ENCODE measurements around the gene ST6GALNAC4. TPM values are rescaled to one million over a fixed set of nuclear protein-coding genes. Genes with fewer than 3 reads are reported as not detected.
"Not testable (repeated sequence)": the region's sequence is repeated elsewhere in the genome, so short reads cannot be mapped to it uniquely, and the experiment has no call there.

The ST6GALNAC4 gene
- total RNA-seq, 5 donors from 2014 or later (not counting 1 experiment from before 2014, with no cell fraction given), result 24.9 to 40.7 (median 35.1) TPM

GRCh38 chr9:127870887-127871286 is 46.0 kb downstream of the ST6GALNAC4 start:
- Histone ChIP-seq H3K4me1 (ENCODE audit: control insufficient read depth in 1 of 2, extremely low read depth in 1 of 2, insufficient read depth in 2 of 2, low read length in 2 of 2) (peaks cover 0 to 11% of the 10 kb centered on the region in 2 experiments), H3K36me3 (ENCODE audit: control insufficient read depth in 2 of 2, extremely low read depth in 1 of 2, insufficient read depth in 1 of 2, low read length in 1 of 2) (no peaks in the 10 kb centered on the region), H3K27me3 (replicated peaks in 1 of 2; ENCODE audit: control insufficient read depth in 2 of 2, extremely low read depth in 1 of 2, insufficient read depth in 2 of 2, low read length in 1 of 2) (peaks cover 0 to 5% of the 10 kb centered on the region in 2 experiments), H3K4me3 (ENCODE audit: control insufficient read depth in 1 of 2, extremely low read depth in 1 of 2, low read length in 1 of 2) (no peak overlapping the region), H3K27ac (ENCODE audit: low read length) (no peak overlapping the region), H3K9me3 (no peaks in the 10 kb centered on the region)
- H3K4me1 Mint-ChIP-seq, result peaks cover 3 to 7% (median 4%) of the 10 kb centered on the region in 3 donors
- ChIA-PET POLR2A (no interaction called here), CTCF (interaction anchor here in 1 of 2 donors (1.5 kb wide), 1 partner anchor 9 kb away, joined by 3 read pairs; no protein-coding TSS in a partner anchor)
- H3K4me3 Mint-ChIP-seq, result no peak overlapping the region
- DNase-seq (no peak), ATAC-seq (replicated peaks in 1 of 4) (no peak)
- H3K9me3 Mint-ChIP-seq, result no peaks in the 10 kb centered on the region
- 92% methylated on average over 10 of the region's 12 CpGs for WGBS (ENCODE audit: insufficient coverage)
- no peaks in the 10 kb centered on the region for H3K36me3 Mint-ChIP-seq
- H3K27me3 Mint-ChIP-seq, result no peaks in the 10 kb centered on the region
- H3K27ac Mint-ChIP-seq, result no peak overlapping the region

GRCh38 chr9:127870153-127870491 is 46.7 kb downstream of the ST6GALNAC4 start:
- POLR2A ChIA-PET; H3K4me3 Mint-ChIP-seq; H3K9me3 ChIP-seq; H3K27ac ChIP-seq (ENCODE audit: low read length); ATAC-seq (replicated peaks in 1 of 4); H3K27ac Mint-ChIP-seq; H3K36me3 ChIP-seq (ENCODE audit: control insufficient read depth in 2 of 2, extremely low read depth in 1 of 2, insufficient read depth in 1 of 2, low read length in 1 of 2); H3K27me3 Mint-ChIP-seq; H3K9me3 Mint-ChIP-seq; H3K27me3 ChIP-seq (replicated peaks in 1 of 2; ENCODE audit: control insufficient read depth in 2 of 2, extremely low read depth in 1 of 2, insufficient read depth in 2 of 2, low read length in 1 of 2); H3K36me3 Mint-ChIP-seq; DNase-seq; H3K4me3 ChIP-seq (ENCODE audit: control insufficient read depth in 1 of 2, extremely low read depth in 1 of 2, low read length in 1 of 2): not testable (repeated sequence)
- H3K4me1 ChIP-seq (ENCODE audit: control insufficient read depth in 1 of 2, extremely low read depth in 1 of 2, insufficient read depth in 2 of 2, low read length in 2 of 2), result peaks cover 0 to 18% of the 10 kb centered on the region in 2 experiments
- H3K4me1 Mint-ChIP-seq, result peaks cover 11 to 14% (median 12%) of the 10 kb centered on the region in 3 donors
- CTCF ChIA-PET, result interaction anchor here (0.5 to 1.5 kb wide), 12 partner anchors 9 to 94 kb away, joined by 3 to 14 read pairs (median 5); partner anchors contain the start of gene CDK9 (in 2 of the 2)
- WGBS (ENCODE audit: insufficient coverage), result 89% methylated on average over 6 of the region's 9 CpGs

- CTCF ChIA-PET, result interaction anchor here (0.5 to 1.5 kb wide), 14 partner anchors 8 to 283 kb away, joined by 3 to 14 read pairs (median 4); partner anchors contain the start of genes CDK9 (in 2 of the 2) and TOR2A (in 1 of the 2)
- WGBS (ENCODE audit: insufficient coverage), result 68% methylated on average over 17 of the region's 18 CpGs
- no peak overlapping the region for H3K4me3 Mint-ChIP-seq
- POLR2A ChIA-PET, result no interaction called here
- Histone ChIP-seq H3K27ac (ENCODE audit: low read length) (no peak overlapping the region), H3K4me3 (ENCODE audit: control insufficient read depth in 1 of 2, extremely low read depth in 1 of 2, low read length in 1 of 2) (no peak overlapping the region), H3K27me3 (replicated peaks in 1 of 2; ENCODE audit: control insufficient read depth in 2 of 2, extremely low read depth in 1 of 2, insufficient read depth in 2 of 2, low read length in 1 of 2) (no peaks in the 10 kb centered on the region), H3K4me1 (ENCODE audit: control insufficient read depth in 1 of 2, extremely low read depth in 1 of 2, insufficient read depth in 2 of 2, low read length in 2 of 2) (peaks cover 3 to 24% of the 10 kb centered on the region in 2 experiments), H3K9me3 (no peaks in the 10 kb centered on the region), H3K36me3 (ENCODE audit: control insufficient read depth in 2 of 2, extremely low read depth in 1 of 2, insufficient read depth in 1 of 2, low read length in 1 of 2) (no peaks in the 10 kb centered on the region)
- ATAC-seq (replicated peaks in 1 of 4) (peak; percentile 61 to 74 (median 70)), DNase-seq (peak in 34 of 35 experiments; percentile 39 to 82 (median 60))
- no peak overlapping the region for H3K27ac Mint-ChIP-seq
- no peaks in the 10 kb centered on the region for H3K9me3 Mint-ChIP-seq
- H3K36me3 Mint-ChIP-seq, result no peaks in the 10 kb centered on the region
- H3K27me3 Mint-ChIP-seq, result no peaks in the 10 kb centered on the region
- peaks cover 14 to 18% (median 18%) of the 10 kb centered on the region in 3 donors for H3K4me1 Mint-ChIP-seq
These were observed 47.3 kb downstream of the ST6GALNAC4 start for GRCh38 chr9:127869310-127870152.

GRCh38 chr9:127868278-127868902 is 48.5 kb downstream of the ST6GALNAC4 start:
- 96% methylated on average over 17 of the region's 18 CpGs for WGBS (ENCODE audit: insufficient coverage)
- POLR2A ChIA-PET, result no interaction called here
- no peaks in the 10 kb centered on the region for H3K36me3 ChIP-seq (ENCODE audit: control insufficient read depth in 2 of 2, extremely low read depth in 1 of 2, insufficient read depth in 1 of 2, low read length in 1 of 2)
- H3K27ac Mint-ChIP-seq, result peak overlapping the region; percentile 8 to 75
- H3K36me3 Mint-ChIP-seq, result no peaks in the 10 kb centered on the region
- no peak overlapping the region for H3K4me3 Mint-ChIP-seq
- H3K4me3 ChIP-seq (ENCODE audit: control insufficient read depth in 1 of 2, extremely low read depth in 1 of 2, low read length in 1 of 2), result no peak overlapping the region
- ATAC-seq (replicated peaks in 1 of 4), result no peak
- CTCF ChIA-PET, result interaction anchor here in 1 of 2 donors (0.7 to 1.0 kb wide), 2 partner anchors 29 to 124 kb away, joined by 3 to 4 read pairs; no protein-coding TSS in a partner anchor
- no peaks in the 10 kb centered on the region for H3K9me3 Mint-ChIP-seq
- DNase-seq, result no peak
- peaks cover 17 to 19% (median 19%) of the 10 kb centered on the region in 3 donors for H3K4me1 Mint-ChIP-seq
- H3K27me3 ChIP-seq (replicated peaks in 1 of 2; ENCODE audit: control insufficient read depth in 2 of 2, extremely low read depth in 1 of 2, insufficient read depth in 2 of 2, low read length in 1 of 2), result no peaks in the 10 kb centered on the region
- H3K9me3 ChIP-seq, result no peaks in the 10 kb centered on the region
- H3K27ac ChIP-seq (ENCODE audit: low read length), result no peak overlapping the region
- H3K4me1 ChIP-seq (ENCODE audit: control insufficient read depth in 1 of 2, extremely low read depth in 1 of 2, insufficient read depth in 2 of 2, low read length in 2 of 2), result peaks cover 3 to 29% of the 10 kb centered on the region in 2 experiments
- no peaks in the 10 kb centered on the region for H3K27me3 Mint-ChIP-seq

GRCh38 chr9:127867356-127868277 is 49.2 kb downstream of the ST6GALNAC4 start:
- Histone ChIP-seq H3K27ac (ENCODE audit: low read length) (no peak overlapping the region), H3K27me3 (replicated peaks in 1 of 2; ENCODE audit: control insufficient read depth in 2 of 2, extremely low read depth in 1 of 2, insufficient read depth in 2 of 2, low read length in 1 of 2) (no peaks in the 10 kb centered on the region), H3K4me1 (ENCODE audit: control insufficient read depth in 1 of 2, extremely low read depth in 1 of 2, insufficient read depth in 2 of 2, low read length in 2 of 2) (peaks cover 3 to 35% of the 10 kb centered on the region in 2 experiments), H3K4me3 (ENCODE audit: control insufficient read depth in 1 of 2, extremely low read depth in 1 of 2, low read length in 1 of 2) (no peak overlapping the region), H3K9me3 (no peaks in the 10 kb centered on the region), H3K36me3 (ENCODE audit: control insufficient read depth in 2 of 2, extremely low read depth in 1 of 2, insufficient read depth in 1 of 2, low read length in 1 of 2) (no peaks in the 10 kb centered on the region)
- no peak for ATAC-seq (replicated peaks in 1 of 4)
- Mint-ChIP-seq H3K9me3 (no peaks in the 10 kb centered on the region), H3K27me3 (no peaks in the 10 kb centered on the region), H3K36me3 (no peaks in the 10 kb centered on the region), H3K4me1 (peaks cover 24 to 27% (median 26%) of the 10 kb centered on the region in 3 donors), H3K4me3 (no peak overlapping the region), H3K27ac (no peak overlapping the region)
- ChIA-PET POLR2A (interaction anchor here in 1 of 2 donors (0.7 kb wide), 2 partner anchors 13 to 98 kb away, joined by 7 to 11 read pairs; partner anchors contain the start of gene ENG), CTCF (interaction anchor here in 1 of 2 donors (0.6 kb wide), 1 partner anchor 515 kb away, joined by 5 read pairs; no protein-coding TSS in a partner anchor)
- DNase-seq, result no peak
- WGBS (ENCODE audit: insufficient coverage), result 92% methylated on average over 27 of the region's 30 CpGs
